NCI-H748 (cell line): ENCODE data around the gene MT4.

ENCODE experiments used
- DNase-seq: peaks from one replicate; lab custom pipeline; 2025; ENCODE audit not compliant: unreplicated experiment; lab: John Stamatoyannopoulos, UW

MT4 gene

GRCh38 chr16:56564793-56565477 is at the start of gene MT4:
TSS of gene MT4 (plus strand) at chr16:56565073. CDS start at chr16:56565129, 56 bp downstream.
- DNase-seq = no peak

- no peak for DNase-seq
Observed at GRCh38 chr16:56515665-56516064, 49.2 kb upstream of the MT4 start.

GRCh38 chr16:56517206-56517605 is 47.7 kb upstream of the MT4 start:
- no peak for DNase-seq

- DNase-seq = no peak
Observed at GRCh38 chr16:56518425-56518824, 46.4 kb upstream of the MT4 start.

- peak; percentile 90 for DNase-seq
Observed at GRCh38 chr16:56519459-56520250, 45.2 kb upstream of the MT4 start, which contains the start of gene BBS2. TSS of gene BBS2 (minus strand) at chr16:56520024. CDS start at chr16:56519862, 162 bp downstream.

- DNase-seq = no peak
Observed at GRCh38 chr16:56520251-56520577, 44.7 kb upstream of the MT4 start.

GRCh38 chr16:56525236-56525635 is 39.6 kb upstream of the MT4 start:
- no peak for DNase-seq

- DNase-seq = no peak
Observed at GRCh38 chr16:56530872-56531271, 34.0 kb upstream of the MT4 start.

GRCh38 chr16:56532714-56533113 is 32.2 kb upstream of the MT4 start:
- peak; percentile 9 for DNase-seq

GRCh38 chr16:56534847-56535383 is 30.0 kb upstream of the MT4 start:
- DNase-seq = peak; percentile 43

- DNase-seq = no peak
Observed at GRCh38 chr16:56538331-56538730, 26.5 kb upstream of the MT4 start.

- no peak for DNase-seq
Observed at GRCh38 chr16:56539656-56540055, 25.2 kb upstream of the MT4 start.

GRCh38 chr16:56542039-56542438 is 22.8 kb upstream of the MT4 start:
- DNase-seq = no peak

- DNase-seq = peak; percentile 70
Observed at GRCh38 chr16:56547120-56547948, 17.5 kb upstream of the MT4 start.

GRCh38 chr16:56547949-56548567 is 16.8 kb upstream of the MT4 start:
- DNase-seq = no peak

- no peak for DNase-seq
Observed at GRCh38 chr16:56549161-56549560, 15.7 kb upstream of the MT4 start.

- no peak for DNase-seq
Observed at GRCh38 chr16:56549744-56550385, 15.0 kb upstream of the MT4 start.

- no peak for DNase-seq
Observed at GRCh38 chr16:56551796-56552738, 12.8 kb upstream of the MT4 start.

- DNase-seq = no peak
Observed at GRCh38 chr16:56554441-56554840, 10.4 kb upstream of the MT4 start.
